HepG2 (cell line): ENCODE data around the gene STX12. TPM values are rescaled to one million over a fixed set of nuclear protein-coding genes. Genes with fewer than 3 reads are reported as not detected.

Source experiments
- ATAC-seq: fragments of 200-7000 bp; cut with Tn5 transposase; 3 replicates; pipeline ENCODE4 v1.9.1; 2020; ENCODE audit warnings: mild to moderate bottlenecking, moderate library complexity
- BruUV-seq: library from RNA; stranded (reverse); fragments of 400-500 nt; replicated peaks from 2 replicates; lab custom pipeline; 2021; lab: Mats Ljungman, UMichigan
- CTCF ChIA-PET: fragments of 300-600 bp; formaldehyde crosslinking; extraction: SDS; loops from one replicate; lab custom pipeline; 2021; ENCODE audit warnings: low total read pairs, inconsistent platforms, low intra/inter-chr PET ratio; lab: Yijun Ruan, JAX
- POLR2A ChIA-PET: fragments of 350-600 bp; sonication (Branson Sonifier 250); formaldehyde crosslinking; loops from one replicate; lab custom pipeline; 2020; ENCODE audit warnings: antibody characterized with exemption, inconsistent platforms; lab: Yijun Ruan, JAX
- DNase-seq: peaks from one replicate; pipeline ENCODE4 v3.0.0-alpha.2; 2015; ENCODE audit warnings: low spot score
- FAIRE-seq: peaks from 3 replicates; lab custom pipeline; 2011; peaks lifted over from hg19 to GRCh38; lab: Jason Lieb, UNC
- H2AFZ ChIP-seq: one replicate; pipeline ENCODE4 v1.6.1; 2011; ENCODE audit warnings: low read length, inconsistent platforms
- H3K27ac ChIP-seq: fragments of 300-600 bp; 3 replicates; pipeline ENCODE4 v1.8.0; 2011; ENCODE audit warnings: mixed run types, mild to moderate bottlenecking, mixed read lengths, low read length, inconsistent platforms; ENCODE audit not compliant: insufficient read depth; ENCODE audit errors: extremely low read length
- H3K27me3 ChIP-seq, 2 experiments: fragments of 200-600 bp in 1 of 2; 2 replicates in 1 of 2; 3 replicates in 1 of 2; pipeline versions ENCODE4 v1.6.0 to v1.8.0; 2011; ENCODE audit warnings: low read length in 2 of 2, mild to moderate bottlenecking in 2 of 2, moderate library complexity in 2 of 2, inconsistent platforms in 1 of 2; ENCODE audit not compliant: insufficient read depth in 2 of 2, control insufficient read depth in 1 of 2
- H3K36me3 ChIP-seq, 2 experiments: fragments of 200-600 bp in 1 of 2; replicated peaks in 1 of 2; 2 replicates in 1 of 2; 3 replicates in 1 of 2; pipeline versions ENCODE4 v1.5.1 to v1.8.0; 2011; ENCODE audit warnings: low read length in 2 of 2, inconsistent platforms in 1 of 2; ENCODE audit not compliant: insufficient read depth in 2 of 2, control insufficient read depth in 1 of 2
- H3K4me1 ChIP-seq: 2 replicates; pipeline ENCODE4 v1.5.1; 2012; ENCODE audit warnings: low read length, inconsistent platforms; ENCODE audit not compliant: insufficient read depth
- H3K4me2 ChIP-seq: 2 replicates; pipeline ENCODE4 v1.6.0; 2011; ENCODE audit warnings: low read depth, low read length, inconsistent platforms
- H3K4me3 ChIP-seq, 3 experiments: fragments of 200-600 bp in 1 of 3; sonication (generic), shearing (Covaris generic) in 1 of 3; replicated peaks in 1 of 3; 2 replicates each; pipeline ENCODE4 v1.5.1; 2011 to 2016; ENCODE audit warnings: low read length in 3 of 3, inconsistent platforms in 2 of 3, low read depth in 2 of 3, mild to moderate bottlenecking in 2 of 3, control low read depth in 1 of 3, mixed read lengths in 1 of 3; ENCODE audit not compliant: insufficient read depth in 1 of 3
- H3K79me2 ChIP-seq: one replicate; pipeline ENCODE4 v1.6.1; 2011; ENCODE audit warnings: low read length, inconsistent platforms; ENCODE audit not compliant: insufficient read depth
- H3K9ac ChIP-seq: 2 replicates; pipeline ENCODE4 v1.6.0; 2011; ENCODE audit warnings: mild to moderate bottlenecking, low read depth, low read length, inconsistent platforms; ENCODE audit not compliant: insufficient read depth
- H3K9me3 ChIP-seq: 2 replicates; pipeline ENCODE4 v1.5.1; 2012; ENCODE audit warnings: mild to moderate bottlenecking, low read length
- H4K20me1 ChIP-seq: 2 replicates; pipeline ENCODE4 v1.6.0; 2011; ENCODE audit warnings: inconsistent platforms, mild to moderate bottlenecking, low read length, moderate library complexity; ENCODE audit not compliant: insufficient read depth
- DNMT3B ChIP-seq: conservative IDR thresholded peaks from 2 replicates; pipeline ENCODE4 v1.6.1; 2016; ENCODE audit warnings: missing biosample characterization, control low read depth
- HNRNPK ChIP-seq: fragments of 200-400 bp; formaldehyde crosslinking; IDR thresholded peaks from 2 replicates; pipeline ENCODE4 v1.6.1; 2018; ENCODE audit warnings: low read length, low read depth, moderate library complexity, mild to moderate bottlenecking; ENCODE audit not compliant: poor library complexity, severe bottlenecking
- MAFF ChIP-seq: IDR thresholded peaks from 2 replicates; pipeline ENCODE4 v1.6.1; 2011; ENCODE audit warnings: low read depth, low read length, improper control_type of control experiment
- MAFK ChIP-seq, 2 experiments: IDR thresholded peaks in 1 of 2; conservative IDR thresholded peaks in 1 of 2; 2 replicates each; pipeline ENCODE4 v1.6.1; 2011; ENCODE audit warnings: improper control_type of control experiment in 2 of 2, low read length in 2 of 2
- RFXAP ChIP-seq: sonication (generic); formaldehyde crosslinking; IDR thresholded peaks from 2 replicates; pipeline ENCODE4 v1.4.0; 2020; ENCODE audit warnings: missing genetic modification reagents, borderline replicate concordance
- ZFP1 ChIP-seq: IDR thresholded peaks from 2 replicates; pipeline ENCODE4 v1.6.1; 2016
- WGBS: methylation state at CpG from one replicate; pipeline ENCODE4 v1.1.6; 2017; ENCODE audit warnings: low lambda C conversion rate; 5-methylcytosine and 5-hydroxymethylcytosine counted together
- in situ Hi-C: cut with HindIII; loops from 2 replicates; pipeline ENCODE4 v1.10.0; 2017; ENCODE audit warnings: low pct_unique_long_range_greater_than_20kb; ENCODE audit not compliant: extremely low pct_ligation_motif_present
- intact Hi-C: fragments of 100-400 bp; cut with micrococcal nuclease; formaldehyde crosslinking; loops from one replicate; pipeline ENCODE4 v1.10.0; 2022; ENCODE audit not compliant: unreplicated experiment
- polyA plus RNA-seq, 8 experiments: library from polyadenylated mRNA; depleted of rRNA in 3 of 8; stranded (reverse) in 7 of 8; unstranded in 1 of 8; fragments of >200 nt; fragmentation: Illumina TruSeq in 4 of 8; extraction: Trizol in 4 of 8; gene quantifications; 2 replicates each; pipeline versions ENCODE4 v1.2.1 to v1.2.3, GENCODE V29; 2011 to 2016; ENCODE audit warnings: low read depth in 4 of 8, missing spikeins in 1 of 8, mixed read lengths in 1 of 8; ENCODE audit not compliant: insufficient read depth in 1 of 8
- total RNA-seq, 5 experiments: library from RNA; depleted of rRNA; stranded (reverse); fragments of >200 nt; fragmentation: Illumina TruSeq; extraction: Trizol; gene quantifications; 2 replicates each; pipeline ENCODE4 v1.2.3, GENCODE V29; 2016; ENCODE audit warnings: low read depth in 1 of 5
- TF ChIP-seq, protein P1 (sequence below): sonication (generic); formaldehyde crosslinking; IDR thresholded peaks from 2 replicates; pipeline ENCODE4 v1.4.0; 2020; ENCODE audit warnings: missing genetic modification reagents

STX12 gene
- total and polyA plus RNA-seq, 2 of the 13 experiments (the other 11 are each of a cell fraction or from before 2014, with no cell fraction given), result 9.0 to 19.7 TPM

DNA sequence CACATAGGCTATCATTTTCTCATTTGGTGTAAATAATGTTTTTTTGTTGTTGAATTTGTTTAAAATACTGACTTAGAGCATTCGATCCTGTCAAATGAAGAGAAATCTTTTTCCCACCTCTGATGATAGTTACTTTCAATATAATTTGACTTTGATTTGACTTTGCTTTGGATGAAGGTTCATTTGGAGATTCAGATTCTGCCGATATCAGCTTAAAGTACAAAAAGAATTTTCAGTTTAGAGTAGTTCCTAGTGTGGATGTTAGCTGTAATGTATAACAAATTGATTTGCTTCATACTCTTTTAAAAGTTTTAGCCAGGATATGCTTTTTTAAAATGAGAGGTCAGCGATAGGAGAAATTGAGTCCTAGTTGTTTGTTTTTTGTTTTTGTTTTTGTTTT, 9.9 kb downstream of the STX12 start:
- no peak for DNase-seq
- BruUV-seq, result no TSS peak
- CTCF ChIA-PET, result no interaction called here
- POLR2A ChIA-PET, result interaction anchor here (1.0 kb wide), 1 partner anchor 10 kb away, joined by 5 read pairs; the partner anchor contains the start of gene STX12
- H4K20me1 ChIP-seq, result no peaks in the 10 kb centered on the region; the same call in 1 of the 2 replicates
- H3K36me3 ChIP-seq, result no peaks in the 10 kb centered on the region
- no peaks in the 10 kb centered on the region for H3K27me3 ChIP-seq
- TF ChIP-seq RFXAP, result no peak
- TF ChIP-seq MAFF, result peak; percentile 68
- peak; percentile 75 to 82 for TF ChIP-seq MAFK (conservative IDR thresholded peaks at IDR 0.05 in 1 of 2, IDR thresholded peaks at IDR 0.05 in 1 of 2; ENCODE audit: low read length in 2 of 2)
- H2AFZ ChIP-seq, result no peak overlapping the region
- no peak for FAIRE-seq
- WGBS, result 98% methylated on average over 3 of the region's 3 CpGs
- ATAC-seq, result no peak
- no peak overlapping the region for H3K4me2 ChIP-seq
- H3K9me3 ChIP-seq, result no peaks in the 10 kb centered on the region
- in situ Hi-C loops, result no loop called here
- no peaks in the 10 kb centered on the region for H3K4me1 ChIP-seq
- no peak overlapping the region for H3K4me3 ChIP-seq
- H3K9ac ChIP-seq, result no peak overlapping the region
- no peak overlapping the region for H3K27ac ChIP-seq
- intact Hi-C loops, result no loop called here
- H3K79me2 ChIP-seq, result peaks cover 3% of the 10 kb centered on the region

DNA sequence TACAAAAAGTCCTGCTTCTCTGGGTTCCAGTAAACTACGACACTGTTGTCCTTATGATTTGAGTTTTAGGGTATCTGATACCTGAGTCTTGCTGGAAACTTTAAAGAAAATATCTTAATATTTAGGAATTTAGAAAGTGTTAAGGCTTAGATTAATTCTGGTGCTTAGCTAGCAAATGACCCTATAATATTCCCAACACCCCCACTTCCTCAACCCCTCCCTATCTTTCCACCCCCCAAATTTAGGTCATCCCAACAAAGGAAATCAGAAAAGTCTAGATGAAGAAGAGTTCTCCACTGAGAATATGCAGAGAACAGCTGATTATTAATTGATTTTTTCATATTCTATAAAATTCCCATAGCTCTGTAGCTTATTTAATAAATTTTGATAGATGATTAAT, 11.7 kb downstream of the STX12 start:
- Histone ChIP-seq H3K27me3 (no peaks in the 10 kb centered on the region), H3K4me1 (no peaks in the 10 kb centered on the region), H3K9ac (no peak overlapping the region), H3K9me3 (no peaks in the 10 kb centered on the region), H3K79me2 (peaks cover 3% of the 10 kb centered on the region), H3K27ac (no peak overlapping the region), H3K4me3 (no peak overlapping the region), H3K36me3 (peaks cover 2 to 4% of the 10 kb centered on the region in 2 experiments; a peak in 3 of 5 replicates), H3K4me2 (no peak overlapping the region), H2AFZ (no peak overlapping the region), H4K20me1 (no peaks in the 10 kb centered on the region; the same call in 1 of the 2 replicates)
- ChIA-PET POLR2A (no interaction called here), CTCF (no interaction called here)
- FAIRE-seq, result no peak
- WGBS, result 100% methylated on average over 1 of the region's 1 CpG
- no peak for ATAC-seq
- no TSS peak for BruUV-seq
- TF ChIP-seq, protein P1, sequence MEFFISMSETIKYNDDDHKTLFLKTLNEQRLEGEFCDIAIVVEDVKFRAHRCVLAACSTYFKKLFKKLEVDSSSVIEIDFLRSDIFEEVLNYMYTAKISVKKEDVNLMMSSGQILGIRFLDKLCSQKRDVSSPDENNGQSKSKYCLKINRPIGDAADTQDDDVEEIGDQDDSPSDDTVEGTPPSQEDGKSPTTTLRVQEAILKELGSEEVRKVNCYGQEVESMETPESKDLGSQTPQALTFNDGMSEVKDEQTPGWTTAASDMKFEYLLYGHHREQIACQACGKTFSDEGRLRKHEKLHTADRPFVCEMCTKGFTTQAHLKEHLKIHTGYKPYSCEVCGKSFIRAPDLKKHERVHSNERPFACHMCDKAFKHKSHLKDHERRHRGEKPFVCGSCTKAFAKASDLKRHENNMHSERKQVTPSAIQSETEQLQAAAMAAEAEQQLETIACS (CRISPR knock-in tag), result no peak
- TF ChIP-seq ZFP1, result no peak
- TF ChIP-seq HNRNPK, result peak; percentile 88
- no peak for TF ChIP-seq DNMT3B (CRISPR knock-in tag)
- in situ Hi-C loops, result no loop called here
- no peak for DNase-seq
- intact Hi-C loops, result no loop called here
